Ovary (tissue), 3 donors: ENCODE data around the gene ALG14.

Experiments
- POLR2A ChIP-seq: fragments of 450-650 bp; IDR thresholded peaks from one replicate; pipeline ENCODE4 v1.6.1; 2017; ENCODE audit warnings: antibody characterized with exemption, mild to moderate bottlenecking, moderate library complexity
- TF ChIP-seq, protein P1 (sequence below), 3 donors: fragments of 450-650 bp in 2 of 3; fragments of 200-600 bp in 1 of 3; IDR thresholded peaks; one replicate each; pipeline versions ENCODE4 v1.5.1 to v1.8.0; 2016 to 2022; ENCODE audit warnings: antibody characterized with exemption in 3 of 3, mild to moderate bottlenecking in 1 of 3
- donor health status: DM: no; HTN: no; CAD: no.

- TF ChIP-seq POLR2A, result no peak
- TF ChIP-seq, protein P1, sequence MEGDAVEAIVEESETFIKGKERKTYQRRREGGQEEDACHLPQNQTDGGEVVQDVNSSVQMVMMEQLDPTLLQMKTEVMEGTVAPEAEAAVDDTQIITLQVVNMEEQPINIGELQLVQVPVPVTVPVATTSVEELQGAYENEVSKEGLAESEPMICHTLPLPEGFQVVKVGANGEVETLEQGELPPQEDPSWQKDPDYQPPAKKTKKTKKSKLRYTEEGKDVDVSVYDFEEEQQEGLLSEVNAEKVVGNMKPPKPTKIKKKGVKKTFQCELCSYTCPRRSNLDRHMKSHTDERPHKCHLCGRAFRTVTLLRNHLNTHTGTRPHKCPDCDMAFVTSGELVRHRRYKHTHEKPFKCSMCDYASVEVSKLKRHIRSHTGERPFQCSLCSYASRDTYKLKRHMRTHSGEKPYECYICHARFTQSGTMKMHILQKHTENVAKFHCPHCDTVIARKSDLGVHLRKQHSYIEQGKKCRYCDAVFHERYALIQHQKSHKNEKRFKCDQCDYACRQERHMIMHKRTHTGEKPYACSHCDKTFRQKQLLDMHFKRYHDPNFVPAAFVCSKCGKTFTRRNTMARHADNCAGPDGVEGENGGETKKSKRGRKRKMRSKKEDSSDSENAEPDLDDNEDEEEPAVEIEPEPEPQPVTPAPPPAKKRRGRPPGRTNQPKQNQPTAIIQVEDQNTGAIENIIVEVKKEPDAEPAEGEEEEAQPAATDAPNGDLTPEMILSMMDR (IDR thresholded peaks at IDR 0.05), result no peak
Observed at GRCh38 chr1:94935476-94935875, 137.3 kb downstream of the ALG14 start.
